ENCODE data around the gene ITPK1.

DNA sequence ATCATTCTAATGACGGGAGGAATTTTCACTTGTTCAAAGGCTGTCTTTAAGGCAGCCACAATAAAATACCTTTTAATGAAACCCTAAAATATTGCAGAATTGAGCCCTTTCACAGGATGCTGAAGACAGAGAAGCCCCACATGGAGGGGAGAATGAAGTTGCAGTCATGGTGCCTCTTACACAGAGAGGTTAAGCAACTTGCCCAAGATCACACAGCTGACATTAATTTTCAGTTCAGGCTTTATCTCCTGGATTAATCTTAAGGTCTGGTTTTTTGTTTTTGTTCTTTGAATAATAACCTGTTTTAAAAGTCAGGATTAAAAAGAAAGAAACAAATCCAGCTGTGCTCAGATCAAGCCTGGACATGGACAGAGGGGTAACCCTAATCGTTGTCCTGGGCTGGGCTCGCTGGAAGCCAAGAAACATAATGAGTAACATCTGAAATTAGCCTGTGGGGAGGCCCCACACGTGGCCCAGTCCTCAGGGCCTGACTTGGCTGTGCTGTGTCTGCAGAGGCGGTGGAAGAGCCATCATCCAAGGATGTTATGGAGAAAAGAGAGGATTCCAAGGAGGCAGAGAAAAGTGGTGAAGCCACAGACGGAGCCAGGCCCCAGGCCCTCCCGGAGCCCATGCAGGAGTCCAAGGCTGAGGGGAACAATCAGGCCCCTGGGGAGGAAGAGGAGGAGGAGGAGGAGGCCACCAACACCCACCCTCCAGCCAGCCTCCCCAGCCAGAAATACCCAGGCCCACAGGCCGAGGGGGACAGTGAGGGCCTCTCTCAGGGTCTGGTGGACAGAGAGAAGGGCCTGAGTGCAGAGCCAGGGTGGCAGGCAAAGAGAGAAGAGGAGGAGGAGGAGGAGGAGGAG, 184.8 kb downstream of the ITPK1 start:
- TF ChIP-seq, protein P1, sequence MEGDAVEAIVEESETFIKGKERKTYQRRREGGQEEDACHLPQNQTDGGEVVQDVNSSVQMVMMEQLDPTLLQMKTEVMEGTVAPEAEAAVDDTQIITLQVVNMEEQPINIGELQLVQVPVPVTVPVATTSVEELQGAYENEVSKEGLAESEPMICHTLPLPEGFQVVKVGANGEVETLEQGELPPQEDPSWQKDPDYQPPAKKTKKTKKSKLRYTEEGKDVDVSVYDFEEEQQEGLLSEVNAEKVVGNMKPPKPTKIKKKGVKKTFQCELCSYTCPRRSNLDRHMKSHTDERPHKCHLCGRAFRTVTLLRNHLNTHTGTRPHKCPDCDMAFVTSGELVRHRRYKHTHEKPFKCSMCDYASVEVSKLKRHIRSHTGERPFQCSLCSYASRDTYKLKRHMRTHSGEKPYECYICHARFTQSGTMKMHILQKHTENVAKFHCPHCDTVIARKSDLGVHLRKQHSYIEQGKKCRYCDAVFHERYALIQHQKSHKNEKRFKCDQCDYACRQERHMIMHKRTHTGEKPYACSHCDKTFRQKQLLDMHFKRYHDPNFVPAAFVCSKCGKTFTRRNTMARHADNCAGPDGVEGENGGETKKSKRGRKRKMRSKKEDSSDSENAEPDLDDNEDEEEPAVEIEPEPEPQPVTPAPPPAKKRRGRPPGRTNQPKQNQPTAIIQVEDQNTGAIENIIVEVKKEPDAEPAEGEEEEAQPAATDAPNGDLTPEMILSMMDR (IDR thresholded peaks at IDR 0.05; ENCODE audit: borderline replicate concordance, extremely low read depth, low read length, poor library complexity, severe bottlenecking), result no peak
- no peak for TF ChIP-seq EZH2 (IDR thresholded peaks at IDR 0.05; ENCODE audit: borderline replicate concordance, low read depth, low read length, severe bottlenecking)

All from DND-41 (cell line).